ENCODE results near the gene HSP90AA1. TPM values are rescaled to one million over a fixed set of nuclear protein-coding genes. Genes with fewer than 3 reads are reported as not detected.

Gene HSP90AA1
- total and polyA plus RNA-seq, 2 of the 8 experiments (the other 6 are each of a cell fraction or from before 2014, with no cell fraction given), result 339 to 878 TPM

DNA sequence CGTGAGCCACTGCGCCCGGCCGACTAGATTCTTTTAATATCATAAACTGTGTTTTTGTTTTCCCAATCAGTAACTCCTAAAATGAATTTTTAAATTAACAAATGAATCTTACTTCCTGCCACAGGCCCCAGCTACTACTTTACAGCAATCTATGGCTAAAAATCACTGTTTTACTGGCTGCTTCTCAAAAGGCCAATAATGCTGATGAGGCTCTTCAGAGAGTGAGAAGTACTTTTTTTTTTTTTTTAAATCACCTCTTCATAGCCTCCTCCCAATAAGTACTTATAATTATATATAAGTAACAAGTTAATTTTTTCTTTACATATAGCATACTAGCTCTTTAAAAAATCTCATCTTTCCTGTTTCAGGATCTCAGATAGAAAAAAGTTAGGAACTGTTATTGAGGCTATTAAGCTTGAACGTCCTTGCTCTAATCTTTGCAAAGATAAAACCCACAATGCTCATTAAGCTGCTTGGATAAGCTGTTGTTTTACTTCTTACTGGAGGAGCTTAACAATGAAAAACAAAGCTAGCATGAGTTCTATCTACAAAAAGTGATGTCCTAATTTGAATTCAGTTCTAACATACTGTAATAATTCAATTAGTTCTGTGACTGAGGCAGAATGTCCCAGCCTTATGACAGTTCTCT is 40.1 kb upstream of the HSP90AA1 start:
- H3K27ac ChIP-seq (ENCODE audit: low read depth, low read length), result no peak overlapping the region
- no peak overlapping the region for H2BK20ac ChIP-seq (ENCODE audit: low read length)
- peak overlapping the region in 1 of 2 experiments; percentile 22; a peak in 1 of 4 replicates for H3K4me2 ChIP-seq (ENCODE audit: insufficient read depth in 1 of 2, low read depth in 2 of 2, low read length in 2 of 2)
- no peak overlapping the region for H3K18ac ChIP-seq (ENCODE audit: extremely low read depth, low read length)
- H3K79me1 ChIP-seq (ENCODE audit: low read depth, low read length), result no peaks in the 10 kb centered on the region
- no peak overlapping the region for H2BK5ac ChIP-seq (ENCODE audit: low read depth, low read length)
- H3K56ac ChIP-seq (replicated peaks; ENCODE audit: insufficient read length, low read depth, low read length), result no peak overlapping the region
- H3K14ac ChIP-seq (ENCODE audit: insufficient read length), result no peak overlapping the region
- H4K20me1 ChIP-seq (replicated peaks in 1 of 2; ENCODE audit: control insufficient read depth in 1 of 2, insufficient read depth in 2 of 2, low read length in 2 of 2), result no peaks in the 10 kb centered on the region
- DNase-seq (ENCODE audit: low read depth in 1 of 2, low spot score in 2 of 2), result no peak
- H2BK120ac ChIP-seq (replicated peaks; ENCODE audit: low read depth, low read length), result no peak overlapping the region
- peaks cover 0 to 3% (median 1%) of the 10 kb centered on the region in 4 experiments; a peak in 4 of 7 replicates for H3K4me1 ChIP-seq (replicated peaks in 1 of 4; ENCODE audit: control insufficient read depth in 3 of 4, insufficient read depth in 4 of 4, low read length in 3 of 4)
- H4K5ac ChIP-seq (ENCODE audit: insufficient read length, low read depth, low read length), result no peak overlapping the region
- H3K4ac ChIP-seq (replicated peaks; ENCODE audit: insufficient read length, low read depth, low read length), result no peak overlapping the region
- no peak overlapping the region for H2BK12ac ChIP-seq (ENCODE audit: low read depth, low read length)
- H2BK15ac ChIP-seq (ENCODE audit: low read length), result no peak overlapping the region
- FAIRE-seq, result no peak
- POLR2A ChIA-PET (ENCODE audit: partially characterized antibody), result interaction anchor here (0.9 to 1.4 kb wide), 3 partner anchors 8 to 15 kb away, joined by 3 to 5 read pairs (median 3); no protein-coding TSS in a partner anchor
- no peaks in the 10 kb centered on the region for H3K79me2 ChIP-seq (ENCODE audit: control insufficient read depth in 1 of 2, insufficient read depth in 2 of 2, low read length in 2 of 2)
- no peak overlapping the region for H3K4me3 ChIP-seq (ENCODE audit: extremely low read depth in 1 of 4, insufficient read depth in 2 of 4, low read depth in 3 of 4, low read length in 4 of 4)
- no peak overlapping the region for H2AK5ac ChIP-seq (ENCODE audit: low read depth, low read length)
- no peak overlapping the region for H2AFZ ChIP-seq (ENCODE audit: low read length)
- CTCF ChIA-PET (ENCODE audit: partially characterized antibody), result interaction anchor here (0.6 to 1.9 kb wide), 5 partner anchors 14 to 210 kb away, joined by 3 to 5 read pairs (median 4); no protein-coding TSS in a partner anchor
- no peaks in the 10 kb centered on the region for H3K36me3 ChIP-seq (ENCODE audit: control insufficient read depth in 2 of 4, insufficient read depth in 4 of 4, low read length in 3 of 4)
- no peak overlapping the region for H4K91ac ChIP-seq (replicated peaks; ENCODE audit: insufficient read length, low read length)
- no peaks in the 10 kb centered on the region for H3K23me2 ChIP-seq (ENCODE audit: low read depth, low read length)
- no peak overlapping the region for H4K8ac ChIP-seq (ENCODE audit: extremely low read depth, insufficient read depth, low read length)
- H3K23ac ChIP-seq (ENCODE audit: insufficient read length), result no peak overlapping the region
- no peaks in the 10 kb centered on the region for H3K27me3 ChIP-seq (replicated peaks in 1 of 4; ENCODE audit: control insufficient read depth in 3 of 4, extremely low read depth in 1 of 4, insufficient read depth in 3 of 4, low read length in 3 of 4)
- WGBS, 2 experiments (ENCODE audit: extremely low coverage in 1 of 2, insufficient coverage in 1 of 2, insufficient read length in 1 of 2, insufficient replicate concordance in 2 of 2, low coverage in 1 of 2, low lambda C conversion rate in 2 of 2, missing lambda C conversion rate in 1 of 2), result 91% methylated on average over 5 of the region's 5 CpGs; no CpG with 5 or more reads in 1 of the 2 experiments
- H3K9ac ChIP-seq (replicated peaks in 1 of 4; ENCODE audit: extremely low read depth in 1 of 4, low read depth in 3 of 4, low read length in 3 of 4), result no peak overlapping the region
- no peaks in the 10 kb centered on the region for H3K9me3 ChIP-seq (ENCODE audit: insufficient read depth in 2 of 2, low read depth in 1 of 2, low read length in 1 of 2)
- TF ChIP-seq CHD2 (IDR thresholded peaks at IDR 0.05; ENCODE audit: low read length), result no peak
- TF ChIP-seq, protein P1, sequence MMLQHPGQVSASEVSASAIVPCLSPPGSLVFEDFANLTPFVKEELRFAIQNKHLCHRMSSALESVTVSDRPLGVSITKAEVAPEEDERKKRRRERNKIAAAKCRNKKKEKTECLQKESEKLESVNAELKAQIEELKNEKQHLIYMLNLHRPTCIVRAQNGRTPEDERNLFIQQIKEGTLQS (IDR thresholded peaks at IDR 0.05; ENCODE audit: insufficient read depth, low read depth, low read length), result no peak

Data from H1 (cell line).